Calu3 (cell line): ENCODE measurements around the gene FCHSD2. TPM values are rescaled to one million over a fixed set of nuclear protein-coding genes. Genes with fewer than 3 reads are reported as not detected.

Source experiments
- BruUV-seq: library from RNA; stranded (reverse); fragments of 400-500 nt; replicated peaks from 2 replicates; lab custom pipeline; 2021; lab: Mats Ljungman, UMichigan
- CTCF ChIA-PET: fragments of 300-600 bp; sonication (Branson Sonifier 250); formaldehyde crosslinking; loops from one replicate; lab custom pipeline; 2022; ENCODE audit warnings: antibody characterized with exemption; lab: Charles Lee
- DNase-seq: peaks from one replicate; pipeline ENCODE4 v3.0.0; 2022
- H3K27ac Mint-ChIP-seq: one replicate; pipeline ENCODE4 v1.8.0; 2022; ENCODE audit warnings: mixed read lengths; ENCODE audit not compliant: unreplicated experiment
- H3K27me3 Mint-ChIP-seq: one replicate; pipeline ENCODE4 v1.8.0; 2022; ENCODE audit warnings: mixed read lengths; ENCODE audit not compliant: unreplicated experiment
- H3K36me3 Mint-ChIP-seq: one replicate; pipeline ENCODE4 v1.8.0; 2022; ENCODE audit warnings: mild to moderate bottlenecking, moderate library complexity, mixed read lengths; ENCODE audit not compliant: insufficient read depth, unreplicated experiment
- H3K4me1 Mint-ChIP-seq: one replicate; pipeline ENCODE4 v1.8.0; 2022; ENCODE audit warnings: mild to moderate bottlenecking, low read depth, mixed read lengths; ENCODE audit not compliant: unreplicated experiment
- H3K4me3 Mint-ChIP-seq: one replicate; pipeline ENCODE4 v1.8.0; 2022; ENCODE audit warnings: mild to moderate bottlenecking, low read depth, moderate library complexity, mixed read lengths; ENCODE audit not compliant: unreplicated experiment
- H3K9me3 Mint-ChIP-seq: one replicate; pipeline ENCODE4 v1.8.0; 2022; ENCODE audit warnings: low read depth, mixed read lengths; ENCODE audit not compliant: unreplicated experiment
- intact Hi-C: fragments of 100-400 bp; cut with micrococcal nuclease; formaldehyde crosslinking; loops from one replicate; pipeline ENCODE4 v1.10.0; 2022; ENCODE audit not compliant: unreplicated experiment
- total RNA-seq: library from RNA; stranded (reverse); gene quantifications from 2 replicates; pipeline ENCODE4 v1.2.3, GENCODE V29; 2022
- TF ChIP-seq, protein P1 (sequence below): fragments of 200-600 bp; IDR thresholded peaks from one replicate; pipeline ENCODE4 v1.8.0; 2022; ENCODE audit warnings: antibody characterized with exemption; ENCODE audit not compliant: unreplicated experiment

FCHSD2 gene
- total RNA-seq, 1 experiment from 2014 or later = 16.2 TPM

GRCh38 chr11:72962717-72963116, 179.4 kb downstream of the FCHSD2 start:
- TF ChIP-seq, protein P1, sequence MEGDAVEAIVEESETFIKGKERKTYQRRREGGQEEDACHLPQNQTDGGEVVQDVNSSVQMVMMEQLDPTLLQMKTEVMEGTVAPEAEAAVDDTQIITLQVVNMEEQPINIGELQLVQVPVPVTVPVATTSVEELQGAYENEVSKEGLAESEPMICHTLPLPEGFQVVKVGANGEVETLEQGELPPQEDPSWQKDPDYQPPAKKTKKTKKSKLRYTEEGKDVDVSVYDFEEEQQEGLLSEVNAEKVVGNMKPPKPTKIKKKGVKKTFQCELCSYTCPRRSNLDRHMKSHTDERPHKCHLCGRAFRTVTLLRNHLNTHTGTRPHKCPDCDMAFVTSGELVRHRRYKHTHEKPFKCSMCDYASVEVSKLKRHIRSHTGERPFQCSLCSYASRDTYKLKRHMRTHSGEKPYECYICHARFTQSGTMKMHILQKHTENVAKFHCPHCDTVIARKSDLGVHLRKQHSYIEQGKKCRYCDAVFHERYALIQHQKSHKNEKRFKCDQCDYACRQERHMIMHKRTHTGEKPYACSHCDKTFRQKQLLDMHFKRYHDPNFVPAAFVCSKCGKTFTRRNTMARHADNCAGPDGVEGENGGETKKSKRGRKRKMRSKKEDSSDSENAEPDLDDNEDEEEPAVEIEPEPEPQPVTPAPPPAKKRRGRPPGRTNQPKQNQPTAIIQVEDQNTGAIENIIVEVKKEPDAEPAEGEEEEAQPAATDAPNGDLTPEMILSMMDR = no peak
- CTCF ChIA-PET = no interaction called here
- intact Hi-C loops = no loop called here
- no peaks in the 10 kb centered on the region for H3K9me3 Mint-ChIP-seq
- no TSS peak for BruUV-seq
- no peak overlapping the region for H3K4me3 Mint-ChIP-seq
- no peak overlapping the region for H3K27ac Mint-ChIP-seq
- H3K4me1 Mint-ChIP-seq = no peaks in the 10 kb centered on the region
- H3K36me3 Mint-ChIP-seq = no peaks in the 10 kb centered on the region
- no peaks in the 10 kb centered on the region for H3K27me3 Mint-ChIP-seq
- DNase-seq = no peak

GRCh38 chr11:72962084-72962483, 180.0 kb downstream of the FCHSD2 start:
- no peaks in the 10 kb centered on the region for H3K9me3 Mint-ChIP-seq
- H3K36me3 Mint-ChIP-seq = no peaks in the 10 kb centered on the region
- CTCF ChIA-PET = no interaction called here
- H3K4me1 Mint-ChIP-seq = no peaks in the 10 kb centered on the region
- H3K27ac Mint-ChIP-seq = no peak overlapping the region
- no TSS peak for BruUV-seq
- intact Hi-C loops = no loop called here
- H3K27me3 Mint-ChIP-seq = no peaks in the 10 kb centered on the region
- TF ChIP-seq, protein P1 = no peak
- no peak for DNase-seq
- H3K4me3 Mint-ChIP-seq = no peak overlapping the region

- no peaks in the 10 kb centered on the region for H3K4me1 Mint-ChIP-seq
- no peaks in the 10 kb centered on the region for H3K36me3 Mint-ChIP-seq
- no TSS peak for BruUV-seq
- CTCF ChIA-PET = no interaction called here
- H3K9me3 Mint-ChIP-seq = no peaks in the 10 kb centered on the region
- intact Hi-C loops = no loop called here
- H3K4me3 Mint-ChIP-seq = no peak overlapping the region
- TF ChIP-seq, protein P1 = no peak
- H3K27ac Mint-ChIP-seq = no peak overlapping the region
- DNase-seq = no peak
- no peaks in the 10 kb centered on the region for H3K27me3 Mint-ChIP-seq
Measured at GRCh38 chr11:72959998-72960731, 182.0 kb downstream of the FCHSD2 start.

DNA sequence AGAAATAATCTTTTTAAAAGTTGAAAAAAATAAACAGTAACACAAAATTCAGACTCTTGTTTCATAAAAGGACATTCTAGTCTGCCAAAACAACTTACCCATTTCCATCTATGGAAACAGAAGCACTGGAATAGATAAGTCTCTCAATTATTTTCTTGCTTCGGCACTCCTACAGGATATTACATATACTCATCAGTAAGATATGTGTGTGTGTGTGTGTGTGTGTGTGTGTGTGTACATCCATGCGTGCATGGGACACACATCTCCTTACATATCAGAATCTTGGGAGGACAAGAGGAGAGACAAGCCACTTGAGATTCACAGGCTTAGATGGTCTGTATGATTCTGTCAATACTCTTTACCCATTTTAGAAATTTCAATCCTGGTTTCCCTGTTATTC, 183.3 kb downstream of the FCHSD2 start:
- CTCF ChIA-PET = no interaction called here
- intact Hi-C loops = no loop called here
- Mint-ChIP-seq H3K27me3 (no peaks in the 10 kb centered on the region), H3K4me1 (no peaks in the 10 kb centered on the region), H3K27ac (no peak overlapping the region), H3K9me3 (no peaks in the 10 kb centered on the region), H3K36me3 (no peaks in the 10 kb centered on the region), H3K4me3 (no peak overlapping the region)
- TF ChIP-seq, protein P1 = no peak
- no TSS peak for BruUV-seq
- no peak for DNase-seq
